Measurements from ENCODE around the gene RCN1. TPM values are rescaled to one million over a fixed set of nuclear protein-coding genes. Genes with fewer than 3 reads are reported as not detected.
"Not testable (repeated sequence)": the region's sequence is repeated elsewhere in the genome, so short reads cannot be mapped to it uniquely, and the experiment has no call there.

The RCN1 gene
- 10 to 100 TPM; 18.1 to 88.4 (median 78.3) TPM for polyA plus RNA-seq

- peak within 1 kb of the TSS; percentile 19 for H3K27ac ChIP-seq (ENCODE audit: low read depth, low read length)
- WGBS, 3 donors: 5 to 6% (median 5%) methylated on average over 33 to 70 of the region's 79 CpGs
Measured at GRCh38 chr11:32090545-32091370, at the start of gene RCN1. RCN1 (plus strand) TSS chr11:32091074; CDS start chr11:32091197, 123 bp downstream.

- 52 to 70% (median 66%) methylated on average over 1 of the region's 1 CpG for WGBS, 3 donors
- H3K27ac ChIP-seq (ENCODE audit: low read depth, low read length): no peak overlapping the region
Measured at GRCh38 chr11:32043737-32044136, 47.1 kb upstream of the RCN1 start.

DNA sequence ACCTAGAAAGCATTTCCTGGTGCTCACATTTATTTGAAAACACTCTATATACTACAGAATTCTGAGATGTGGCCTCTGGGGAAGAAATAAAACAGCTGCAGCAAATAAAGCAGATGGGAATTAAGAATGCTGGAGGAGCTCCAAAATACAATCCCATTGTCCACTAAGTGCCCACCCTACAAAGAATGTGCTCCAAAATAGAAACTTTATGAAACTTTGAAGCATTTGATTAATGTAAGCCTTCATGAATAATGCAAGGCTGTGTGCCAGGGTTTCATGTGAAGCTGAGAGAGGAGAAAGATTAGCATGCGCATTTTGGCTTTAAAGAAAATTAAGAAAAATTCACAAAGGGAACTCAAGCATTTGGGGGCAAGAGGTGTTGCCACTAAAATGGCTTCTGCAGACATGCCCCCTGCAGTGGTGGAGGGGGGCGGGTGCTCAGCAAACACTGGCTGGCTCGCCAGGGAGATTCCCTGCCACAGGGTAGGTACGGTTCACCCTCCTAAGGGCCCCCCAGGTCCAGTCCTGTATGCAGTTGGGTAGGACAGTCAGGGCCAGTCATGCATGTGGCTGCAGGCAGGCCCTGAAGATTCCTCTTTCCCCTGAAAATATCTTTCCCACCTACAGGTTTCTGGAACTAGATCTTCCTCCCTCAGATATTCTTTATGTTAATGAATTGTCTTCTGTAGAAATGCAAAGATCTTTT, 46.6 kb upstream of the RCN1 start:
- 58 to 79% (median 76%) methylated on average over 4 of the region's 4 CpGs for WGBS, 3 donors
- no peak overlapping the region for H3K27ac ChIP-seq (ENCODE audit: low read depth, low read length)

DNA sequence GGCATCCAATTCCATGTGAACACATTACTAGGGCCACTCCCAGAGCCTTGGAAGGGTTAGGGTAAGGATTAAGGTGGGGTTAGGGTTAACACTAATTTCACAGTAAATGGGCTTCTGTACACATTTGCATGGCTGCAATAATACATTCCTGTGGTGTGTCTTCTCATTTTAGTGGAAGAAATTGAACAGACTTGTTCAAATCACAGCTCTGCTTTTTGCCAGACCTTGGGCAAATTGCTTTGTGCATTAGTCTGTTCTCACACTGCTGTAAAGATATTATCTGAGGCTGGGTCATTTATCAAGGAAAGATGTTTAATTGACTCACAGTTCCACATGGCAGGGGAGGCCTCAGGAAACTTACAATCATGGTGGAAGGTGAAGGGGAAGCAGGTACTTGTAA, 45.4 kb upstream of the RCN1 start:
- no peak overlapping the region for H3K27ac ChIP-seq (ENCODE audit: low read depth, low read length)

GRCh38 chr11:32050264-32050663, 40.6 kb upstream of the RCN1 start:
- WGBS, 3 donors: 51 to 88% (median 86%) methylated on average over 4 of the region's 4 CpGs
- H3K27ac ChIP-seq (ENCODE audit: low read depth, low read length): no peak overlapping the region

DNA sequence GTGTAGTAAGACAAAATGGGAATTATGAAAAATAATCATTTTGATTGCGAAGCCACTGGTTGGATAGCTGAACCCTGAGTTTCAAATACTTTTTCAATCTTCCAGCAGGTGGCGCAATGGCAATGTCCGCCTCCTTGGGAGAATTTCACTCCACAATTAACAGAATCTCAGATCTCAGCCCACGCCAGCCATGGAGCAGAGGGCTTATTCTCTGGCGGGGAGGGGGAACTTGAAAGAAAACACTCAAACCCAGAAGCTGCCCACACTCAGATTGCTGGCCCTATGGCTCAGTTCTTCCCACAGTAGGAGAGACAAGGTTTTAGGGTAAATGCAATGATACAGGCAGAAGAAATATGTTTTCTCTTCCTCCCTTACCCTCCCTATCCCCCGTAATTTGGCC, 38.7 kb upstream of the RCN1 start:
- no peak overlapping the region for H3K27ac ChIP-seq (ENCODE audit: low read depth, low read length)
- 15 to 21% (median 18%) methylated on average over 6 of the region's 6 CpGs for WGBS, 3 donors

DNA sequence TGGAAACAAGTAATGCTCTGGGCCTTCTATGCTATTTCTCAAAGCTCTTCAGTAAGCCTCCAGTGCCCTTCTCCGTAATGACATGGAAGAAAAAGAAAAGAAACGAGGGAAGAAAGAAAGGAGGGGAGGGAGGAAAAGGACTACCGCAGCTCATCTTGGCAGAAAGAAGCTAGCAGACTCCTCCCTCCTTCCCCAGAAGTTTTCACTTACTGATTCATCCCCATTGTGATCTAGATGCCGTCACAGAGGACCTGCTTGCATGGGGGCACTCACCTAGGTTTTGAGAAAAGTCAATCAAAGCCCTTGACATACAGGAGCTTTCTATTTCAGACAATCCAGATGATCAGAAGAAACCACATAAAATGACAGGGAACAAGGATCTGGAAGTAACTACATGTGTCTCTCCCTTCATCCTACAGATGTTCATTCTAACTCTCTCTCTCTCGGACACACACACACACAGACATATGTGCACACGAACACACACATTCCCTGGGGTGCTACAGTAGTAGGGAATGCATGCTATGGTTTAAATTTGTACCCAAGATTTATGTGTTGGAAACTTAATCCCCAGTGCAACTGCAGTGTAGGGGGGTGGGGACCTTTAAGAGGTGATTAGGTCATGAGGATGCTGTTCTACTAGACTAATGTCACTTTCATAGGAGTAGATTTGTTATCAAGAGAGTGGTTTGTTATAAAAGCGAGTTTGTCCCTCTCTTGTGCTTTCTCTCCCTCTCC, 37.6 kb upstream of the RCN1 start:
- WGBS, 3 donors: 69 to 77% (median 73%) methylated on average over 7 of the region's 7 CpGs
- H3K27ac ChIP-seq (ENCODE audit: low read depth, low read length): no peak overlapping the region

- no peak overlapping the region for H3K27ac ChIP-seq (ENCODE audit: low read depth, low read length)
- 88 to 92% (median 90%) methylated on average over 2 of the region's 2 CpGs for WGBS, 3 donors
Measured at GRCh38 chr11:32055861-32056260, 35.0 kb upstream of the RCN1 start.

- no peak overlapping the region for H3K27ac ChIP-seq (ENCODE audit: low read depth, low read length)
- WGBS, 3 donors: 45 to 76% (median 53%) methylated on average over 6 of the region's 6 CpGs
Measured at GRCh38 chr11:32056438-32056837, 34.4 kb upstream of the RCN1 start.

- H3K27ac ChIP-seq (ENCODE audit: low read depth, low read length): no peak overlapping the region
- WGBS, 3 donors: 69 to 82% (median 77%) methylated on average over 6 of the region's 6 CpGs
Measured at GRCh38 chr11:32059686-32060462, 31.0 kb upstream of the RCN1 start.

DNA sequence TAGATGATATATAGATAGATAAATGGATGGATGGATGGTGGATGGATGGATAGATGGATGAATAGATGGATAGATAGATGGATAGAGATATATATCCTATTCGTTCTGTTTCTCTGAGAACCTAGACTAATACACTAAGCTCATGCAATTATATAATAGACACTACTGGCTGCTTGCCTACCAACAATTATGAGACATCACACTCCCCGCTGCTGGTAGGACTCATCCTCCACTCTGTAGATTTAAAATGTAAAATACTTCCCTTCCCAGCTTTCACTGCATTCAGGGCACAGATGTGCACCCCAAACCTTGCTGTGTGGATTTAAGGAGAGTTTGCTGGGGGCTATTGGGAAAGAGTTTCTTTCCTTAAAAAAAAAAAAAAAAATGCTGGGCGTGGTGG, 28.3 kb upstream of the RCN1 start:
- no peak overlapping the region for H3K27ac ChIP-seq (ENCODE audit: low read depth, low read length)
- WGBS, 3 donors: 82 to 87% (median 86%) methylated on average over 3 of the region's 3 CpGs

- 88 to 96% (median 94%) methylated on average over 3 of the region's 3 CpGs for WGBS, 3 donors
- not testable (repeated sequence) for H3K27ac ChIP-seq (ENCODE audit: low read depth, low read length)
Measured at GRCh38 chr11:32063031-32063430, 27.8 kb upstream of the RCN1 start.

DNA sequence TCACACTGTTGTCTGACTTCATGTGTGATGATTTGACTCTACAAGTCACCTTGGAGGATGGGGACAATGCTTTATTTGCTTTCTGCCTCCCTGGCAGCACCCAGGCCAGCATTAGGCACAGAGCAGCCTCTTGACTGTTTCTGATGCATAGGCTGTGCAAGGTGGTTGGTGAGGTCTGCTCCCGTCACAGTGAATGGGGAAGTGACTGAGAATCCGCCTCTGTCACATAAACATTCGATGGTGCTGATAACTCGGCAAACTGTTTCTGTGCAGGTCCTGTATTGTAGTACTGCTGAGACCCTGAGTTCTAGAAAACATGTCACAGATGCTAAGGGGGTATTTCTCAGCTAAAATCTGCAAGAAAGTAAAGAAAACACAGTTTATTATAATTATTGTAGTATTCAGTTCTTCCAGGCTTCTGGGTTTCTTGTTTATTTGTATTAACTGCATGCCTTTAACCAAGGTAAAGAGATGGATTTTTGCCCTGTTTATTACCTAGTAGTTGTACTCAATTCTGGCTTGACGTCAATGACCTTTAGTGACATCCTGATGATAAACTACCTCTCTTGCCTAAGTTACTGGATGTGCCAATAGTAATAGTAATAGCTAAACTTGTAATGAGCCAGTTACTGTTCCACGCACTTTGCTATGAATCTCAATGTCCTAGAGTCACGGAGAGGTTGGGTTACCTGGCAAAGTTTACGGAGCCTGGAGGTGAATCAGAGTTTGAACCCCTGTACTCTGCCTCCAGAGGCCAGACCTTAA, 24.8 kb upstream of the RCN1 start:
- WGBS, 3 donors: 64 to 72% (median 64%) methylated on average over 8 of the region's 8 CpGs
- no peak overlapping the region for H3K27ac ChIP-seq (ENCODE audit: low read depth, low read length)

GRCh38 chr11:32068134-32068870, 22.6 kb upstream of the RCN1 start:
- 59 to 63% (median 62%) methylated on average over 13 of the region's 13 CpGs for whole genome bisulfite sequencing, 3 donors
- H3K27ac ChIP-seq (ENCODE audit: low read depth, low read length): no peak overlapping the region

DNA sequence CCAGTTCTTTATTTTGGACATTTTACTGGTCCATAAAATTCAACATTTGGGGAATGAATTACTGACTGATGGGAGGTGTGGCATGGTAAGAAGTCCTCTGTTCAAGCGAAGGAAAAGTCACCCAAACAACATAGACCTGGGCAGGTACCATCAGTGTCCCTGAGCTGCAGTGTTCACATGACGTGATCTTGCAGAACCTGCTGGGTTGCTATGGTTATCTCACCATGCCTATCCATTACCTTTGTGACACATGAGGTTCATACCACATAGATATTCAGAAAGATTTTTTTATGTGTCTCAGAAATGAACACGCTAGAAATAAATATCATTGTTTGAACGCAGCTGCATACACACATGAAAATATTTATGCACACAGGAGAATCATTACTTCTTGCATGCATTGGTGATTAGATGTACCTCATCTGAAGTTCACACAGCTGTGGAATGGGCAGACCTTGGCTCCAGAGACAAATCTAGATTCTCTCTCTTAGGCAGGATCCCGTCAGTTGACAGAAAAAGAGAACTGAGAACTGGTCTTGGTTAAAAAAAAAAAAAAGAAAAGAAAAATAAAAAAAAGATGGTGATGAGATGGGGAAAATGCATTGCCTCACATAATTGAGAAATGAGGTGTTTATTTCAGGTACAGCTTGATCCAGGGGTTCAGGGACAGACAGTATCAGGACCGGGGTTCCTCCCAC, 21.4 kb upstream of the RCN1 start:
- H3K27ac ChIP-seq (ENCODE audit: low read depth, low read length): no peak overlapping the region
- 56 to 79% (median 79%) methylated on average over 6 of the region's 6 CpGs for WGBS, 3 donors

GRCh38 chr11:32070692-32071091, 20.2 kb upstream of the RCN1 start:
- no peak overlapping the region for H3K27ac ChIP-seq (ENCODE audit: low read depth, low read length)
- WGBS, 3 donors: 48 to 82% (median 71%) methylated on average over 5 of the region's 5 CpGs

GRCh38 chr11:32071811-32072210, 19.1 kb upstream of the RCN1 start:
- H3K27ac ChIP-seq (ENCODE audit: low read depth, low read length): no peak overlapping the region
- 37 to 55% (median 52%) methylated on average over 4 of the region's 4 CpGs for WGBS, 3 donors
